ENCODE data around the gene MCRIP1. TPM values are rescaled to one million over a fixed set of nuclear protein-coding genes. Genes with fewer than 3 reads are reported as not detected.
"Not testable (repeated sequence)": the region's sequence is repeated elsewhere in the genome, so short reads cannot be mapped to it uniquely, and the experiment has no call there.

The MCRIP1 gene
- total RNA-seq, 1 experiment from 2014 or later: 45.8 TPM

- DNase-seq (ENCODE audit: low spot score): no peak
Observed at GRCh38 chr17:81841866-81842265, 8.8 kb upstream of the MCRIP1 start.

GRCh38 chr17:81840826-81841778, 8.0 kb upstream of the MCRIP1 start:
- peak; percentile 49 for DNase-seq (ENCODE audit: low spot score)

- DNase-seq (ENCODE audit: low spot score): not testable (repeated sequence)
Observed at GRCh38 chr17:81840059-81840458, 7.0 kb upstream of the MCRIP1 start.

GRCh38 chr17:81839301-81839700, 6.2 kb upstream of the MCRIP1 start:
- no peak for DNase-seq (ENCODE audit: low spot score)

- DNase-seq (ENCODE audit: low spot score): no peak
Observed at GRCh38 chr17:81838753-81839255, 5.7 kb upstream of the MCRIP1 start.

GRCh38 chr17:81837641-81838040, 4.5 kb upstream of the MCRIP1 start:
- DNase-seq (ENCODE audit: low spot score): peak; percentile 62

GRCh38 chr17:81834831-81835267, 1.8 kb upstream of the MCRIP1 start, which contains the start of gene PPP1R27:
Gene PPP1R27 (minus strand): TSS chr17:81835050. CDS start chr17:81834953, 97 bp downstream.
- no peak for DNase-seq (ENCODE audit: low spot score)

- DNase-seq (ENCODE audit: low spot score): no peak
Observed at GRCh38 chr17:81833921-81834830, 1.1 kb upstream of the MCRIP1 start.

- DNase-seq (ENCODE audit: low spot score): peak; percentile 28
Observed at GRCh38 chr17:81832608-81833159, 407 bp downstream of the MCRIP1 start.

- no peak for DNase-seq (ENCODE audit: low spot score)
Observed at GRCh38 chr17:81831957-81832607, 1.0 kb downstream of the MCRIP1 start.

- no peak for DNase-seq (ENCODE audit: low spot score)
Observed at GRCh38 chr17:81831563-81831956, 1.5 kb downstream of the MCRIP1 start.

GRCh38 chr17:81829858-81830257, 3.2 kb downstream of the MCRIP1 start:
- DNase-seq (ENCODE audit: low spot score): no peak

GRCh38 chr17:81828656-81829055, 4.4 kb downstream of the MCRIP1 start:
- no peak for DNase-seq (ENCODE audit: low spot score)

- no peak for DNase-seq (ENCODE audit: low spot score)
Observed at GRCh38 chr17:81825841-81826466, 7.1 kb downstream of the MCRIP1 start.

- DNase-seq (ENCODE audit: low spot score): no peak
Observed at GRCh38 chr17:81824595-81824994, 8.5 kb downstream of the MCRIP1 start.

GRCh38 chr17:81823820-81824550, 9.1 kb downstream of the MCRIP1 start:
- DNase-seq (ENCODE audit: low spot score): no peak

- DNase-seq (ENCODE audit: low spot score): no peak
Observed at GRCh38 chr17:81822996-81823819, 9.9 kb downstream of the MCRIP1 start.

GRCh38 chr17:81822312-81822637, 10.8 kb downstream of the MCRIP1 start:
- no peak for DNase-seq (ENCODE audit: low spot score)

- peak; percentile 83 for DNase-seq (ENCODE audit: low spot score)
Observed at GRCh38 chr17:81821603-81822311, 11.3 kb downstream of the MCRIP1 start.

Data from A172 (cell line).